Endodermal cell (in vitro differentiated cells): ENCODE results near the gene MTX3. TPM values are rescaled to one million over a fixed set of nuclear protein-coding genes. Genes with fewer than 3 reads are reported as not detected.
A peak's percentile ranks its signal among the peaks of the same experiment; 100 is the strongest.

Experiments used
- DNase-seq: peaks from one replicate; pipeline ENCODE4 v3.0.0-alpha.2; 2017
- H3K27ac ChIP-seq: 2 replicates; pipeline ENCODE4 v1.5.1; 2013; ENCODE audit warnings: mild to moderate bottlenecking, low read depth, low read length, moderate library complexity
- H3K27me3 ChIP-seq: 2 replicates; pipeline ENCODE4 v1.6.1; 2013; ENCODE audit warnings: mild to moderate bottlenecking, low read length, moderate library complexity; ENCODE audit not compliant: insufficient read depth, control insufficient read depth, poor library complexity, severe bottlenecking
- H3K36me3 ChIP-seq: 2 replicates; pipeline ENCODE4 v1.7.0; 2013; ENCODE audit warnings: mild to moderate bottlenecking, low read length, moderate library complexity; ENCODE audit not compliant: control insufficient read depth, insufficient read depth
- H3K4me1 ChIP-seq: one replicate; pipeline ENCODE4 v1.7.0; 2013; ENCODE audit warnings: low read length; ENCODE audit not compliant: control insufficient read depth, insufficient read depth
- H3K4me3 ChIP-seq: 2 replicates; pipeline ENCODE4 v1.5.1; 2013; ENCODE audit warnings: mild to moderate bottlenecking, low read length, moderate library complexity
- H3K9ac ChIP-seq: 2 replicates; pipeline ENCODE4 v1.6.1; 2013; ENCODE audit warnings: mild to moderate bottlenecking, low read length, moderate library complexity; ENCODE audit not compliant: poor library complexity, severe bottlenecking; ENCODE audit errors: extremely low read depth
- H3K9me3 ChIP-seq: 2 replicates; pipeline ENCODE4 v1.6.1; 2013; ENCODE audit warnings: mild to moderate bottlenecking, low read length, moderate library complexity; ENCODE audit not compliant: control insufficient read depth
- H3K27ac Mint-ChIP-seq: 2 replicates; pipeline ENCODE4 v1.8.0; 2020; ENCODE audit warnings: mixed read lengths
- H3K27me3 Mint-ChIP-seq: 2 replicates; pipeline ENCODE4 v1.8.0; 2021; ENCODE audit warnings: mild to moderate bottlenecking, mixed read lengths; ENCODE audit not compliant: insufficient read depth
- H3K36me3 Mint-ChIP-seq: 2 replicates; pipeline ENCODE4 v1.8.0; 2020; ENCODE audit warnings: low read depth, mixed read lengths
- H3K4me1 Mint-ChIP-seq: 2 replicates; pipeline ENCODE4 v1.8.0; 2020; ENCODE audit warnings: mixed read lengths
- H3K4me3 Mint-ChIP-seq: 2 replicates; pipeline ENCODE4 v1.8.0; 2020; ENCODE audit warnings: mild to moderate bottlenecking, moderate library complexity, mixed read lengths
- H3K9me3 Mint-ChIP-seq: 2 replicates; pipeline ENCODE4 v1.8.0; 2020; ENCODE audit warnings: mild to moderate bottlenecking, mixed read lengths
- CTCF ChIP-seq: fragments of 200-600 bp; sonication (generic); conservative IDR thresholded peaks from 2 replicates; pipeline ENCODE4 v1.5.0; 2021; ENCODE audit warnings: antibody characterized with exemption, mild to moderate bottlenecking
- WGBS, 2 experiments: methylation state at CpG; one replicate each; pipeline versions ENCODE4 v1.1.5 to v1.1.7; 2013; ENCODE audit warnings: missing lambda C conversion rate in 2 of 2, mixed read lengths in 1 of 2; ENCODE audit not compliant: insufficient coverage in 1 of 2, insufficient read length in 1 of 2; 5-methylcytosine and 5-hydroxymethylcytosine counted together
- total RNA-seq, 2 donors: library from RNA; stranded (reverse); fragmentation: NEBNext Ultra II Directional in 1 of 2; extraction: Animal tissue kit (Norgen Biotek cat#: 25700) in 1 of 2; gene quantifications; 2 replicates in 1 of 2; 3 replicates in 1 of 2; pipeline ENCODE4 v1.2.1, GENCODE V29; 2021

MTX3 gene
- total RNA-seq, 2 donors from 2014 or later = 25.7 to 39.7 TPM

- no peaks in the 10 kb centered on the region for H3K36me3 ChIP-seq
- WGBS, 2 experiments = 87 to 92% methylated on average over 3 to 4 of the region's 4 CpGs
- H3K27ac Mint-ChIP-seq = no peak overlapping the region
- H3K4me3 Mint-ChIP-seq = no peak overlapping the region
- TF ChIP-seq CTCF = no peak
- H3K9me3 Mint-ChIP-seq = no peaks in the 10 kb centered on the region
- H3K27me3 ChIP-seq = no peaks in the 10 kb centered on the region
- H3K4me1 Mint-ChIP-seq = peaks cover 3% of the 10 kb centered on the region
- H3K4me3 ChIP-seq = no peak overlapping the region
- no peak for DNase-seq
- no peaks in the 10 kb centered on the region for H3K36me3 Mint-ChIP-seq
- H3K27ac ChIP-seq = no peak overlapping the region
- H3K9ac ChIP-seq = no peak overlapping the region
- no peaks in the 10 kb centered on the region for H3K9me3 ChIP-seq
- no peaks in the 10 kb centered on the region for H3K27me3 Mint-ChIP-seq
- H3K4me1 ChIP-seq = no peaks in the 10 kb centered on the region
Measured at GRCh38 chr5:80008995-80009765, 18.1 kb upstream of the MTX3 start.

- DNase-seq = no peak
- H3K4me1 Mint-ChIP-seq = peaks cover 10% of the 10 kb centered on the region
- H3K36me3 ChIP-seq = no peaks in the 10 kb centered on the region
- H3K4me1 ChIP-seq = no peaks in the 10 kb centered on the region
- no peaks in the 10 kb centered on the region for H3K9me3 ChIP-seq
- no peak overlapping the region for H3K4me3 ChIP-seq
- no peak for TF ChIP-seq CTCF
- H3K27me3 Mint-ChIP-seq = no peaks in the 10 kb centered on the region
- H3K9ac ChIP-seq = no peak overlapping the region
- no peaks in the 10 kb centered on the region for H3K36me3 Mint-ChIP-seq
- H3K27me3 ChIP-seq = no peaks in the 10 kb centered on the region
- H3K4me3 Mint-ChIP-seq = no peak overlapping the region
- peak overlapping the region; percentile 19 for H3K27ac Mint-ChIP-seq
- no peaks in the 10 kb centered on the region for H3K9me3 Mint-ChIP-seq
- WGBS, 2 experiments = 86% methylated on average over 1 of the region's 1 CpG; no CpG with 5 or more reads in 1 of the 2 experiments
- H3K27ac ChIP-seq = no peak overlapping the region
Measured at GRCh38 chr5:80002677-80003076, 11.6 kb upstream of the MTX3 start.

GRCh38 chr5:79999722-80000121 lies 8.7 kb upstream of the MTX3 start:
- DNase-seq = no peak
- Mint-ChIP-seq H3K27me3 (peaks cover 6% of the 10 kb centered on the region), H3K36me3 (no peaks in the 10 kb centered on the region), H3K4me3 (no peak overlapping the region), H3K27ac (no peak overlapping the region), H3K4me1 (peaks cover 6% of the 10 kb centered on the region), H3K9me3 (no peaks in the 10 kb centered on the region)
- TF ChIP-seq CTCF = no peak
- Histone ChIP-seq H3K4me1 (no peaks in the 10 kb centered on the region), H3K9me3 (no peaks in the 10 kb centered on the region), H3K36me3 (no peaks in the 10 kb centered on the region), H3K27me3 (no peaks in the 10 kb centered on the region), H3K9ac (no peak overlapping the region), H3K27ac (no peak overlapping the region), H3K4me3 (no peak overlapping the region)
- WGBS, 2 experiments = 100% methylated on average over 1 of the region's 1 CpG
